Islet of Langerhans (tissue), 1 donor: Measurements from ENCODE around the gene DNM1.

ENCODE experiments used
- FAIRE-seq: peaks from one replicate; lab custom pipeline; 2011; peaks lifted over from hg19 to GRCh38; lab: Jason Lieb, UNC

The DNM1 gene

DNA sequence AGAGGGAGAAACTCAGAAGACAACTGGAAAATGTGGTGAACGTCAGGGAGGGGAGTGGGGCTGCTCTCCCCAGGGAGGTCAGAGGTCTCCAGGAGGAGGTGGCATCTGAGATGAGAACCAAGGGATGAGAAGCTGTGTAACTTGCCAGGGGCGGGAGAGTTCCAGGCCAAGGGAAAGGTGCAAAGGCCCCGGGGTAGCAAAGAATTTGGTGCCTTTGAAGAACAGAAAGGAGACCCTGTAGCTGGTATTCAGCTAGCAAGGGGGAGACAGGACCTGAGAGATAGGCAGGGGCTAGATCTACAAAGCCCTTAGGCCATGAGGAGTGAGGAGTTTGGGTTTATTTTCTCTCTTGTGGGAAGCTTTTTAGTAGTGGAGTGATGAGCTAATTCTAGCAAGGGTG lies 3.3 kb downstream of the DNM1 start:
- FAIRE-seq = no peak

DNA sequence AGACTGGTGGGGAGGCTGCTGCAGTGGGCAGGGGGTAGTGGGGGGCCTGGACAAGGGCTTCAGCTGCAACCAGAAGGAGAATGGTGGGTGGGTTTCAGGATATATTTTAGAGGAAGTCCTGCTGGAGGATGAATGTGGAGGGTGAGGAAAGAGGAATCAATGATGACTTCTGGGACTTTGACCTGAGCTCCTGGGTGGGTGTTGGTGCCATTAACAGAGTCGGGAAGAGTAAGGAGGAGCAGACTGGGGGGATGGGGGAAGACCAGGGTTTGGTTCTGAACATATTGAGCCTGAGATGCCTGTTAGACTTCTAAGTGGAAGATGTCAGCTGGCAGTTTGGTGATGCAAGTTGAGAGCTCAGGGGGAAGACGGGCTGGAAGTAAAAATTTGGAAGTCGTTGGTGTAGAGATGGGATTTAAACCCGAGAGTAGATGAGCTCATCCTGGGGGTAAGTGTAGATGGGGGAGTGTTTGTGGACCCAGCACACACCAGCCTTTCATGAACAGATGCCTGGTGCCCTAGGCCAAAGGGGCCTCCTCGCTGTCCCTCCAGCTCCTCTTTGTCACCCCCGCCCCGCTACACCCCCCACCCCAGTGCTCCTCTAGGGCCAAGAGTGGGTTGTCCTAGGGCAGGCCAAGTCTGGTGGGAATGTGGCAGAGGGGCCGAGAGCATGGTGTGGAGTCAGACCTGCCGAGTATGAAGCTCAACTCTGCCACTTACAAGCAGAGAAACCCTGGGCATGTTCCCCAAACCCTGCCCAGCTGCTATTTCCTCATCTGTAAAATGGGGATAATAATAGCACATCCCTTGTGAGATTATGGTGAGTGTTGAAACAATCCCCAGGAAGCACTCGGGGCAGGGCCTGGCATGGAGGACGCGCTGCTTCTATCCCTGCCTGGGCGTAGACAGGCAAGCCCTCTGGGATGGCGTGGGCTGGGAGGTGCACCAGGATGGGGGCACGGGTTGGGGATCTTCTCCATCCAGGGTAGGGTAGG lies 4.0 kb downstream of the DNM1 start:
- FAIRE-seq = no peak

DNA sequence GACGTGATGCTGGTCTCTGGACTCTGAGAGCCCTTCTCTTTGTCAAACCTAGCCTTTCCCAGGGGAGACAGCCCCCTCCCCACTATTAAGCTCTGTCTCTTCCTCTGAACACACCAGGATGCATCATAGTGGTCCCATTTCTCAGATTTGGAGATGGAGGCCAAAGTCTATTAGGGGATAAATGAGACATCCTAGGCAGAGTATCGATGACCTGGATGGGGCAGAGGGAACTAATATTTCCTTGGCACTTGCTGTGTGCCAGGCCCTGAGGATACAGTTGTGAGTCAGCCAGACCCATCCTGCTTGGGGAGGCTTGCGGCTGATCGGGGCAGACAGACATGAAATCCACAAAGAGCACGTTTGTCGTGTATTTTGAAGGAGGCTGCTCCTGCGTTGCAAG lies 5.2 kb downstream of the DNM1 start:
- FAIRE-seq = no peak

GRCh38 chr9:128208946-128209669 lies 5.9 kb downstream of the DNM1 start:
- no peak for FAIRE-seq

DNA sequence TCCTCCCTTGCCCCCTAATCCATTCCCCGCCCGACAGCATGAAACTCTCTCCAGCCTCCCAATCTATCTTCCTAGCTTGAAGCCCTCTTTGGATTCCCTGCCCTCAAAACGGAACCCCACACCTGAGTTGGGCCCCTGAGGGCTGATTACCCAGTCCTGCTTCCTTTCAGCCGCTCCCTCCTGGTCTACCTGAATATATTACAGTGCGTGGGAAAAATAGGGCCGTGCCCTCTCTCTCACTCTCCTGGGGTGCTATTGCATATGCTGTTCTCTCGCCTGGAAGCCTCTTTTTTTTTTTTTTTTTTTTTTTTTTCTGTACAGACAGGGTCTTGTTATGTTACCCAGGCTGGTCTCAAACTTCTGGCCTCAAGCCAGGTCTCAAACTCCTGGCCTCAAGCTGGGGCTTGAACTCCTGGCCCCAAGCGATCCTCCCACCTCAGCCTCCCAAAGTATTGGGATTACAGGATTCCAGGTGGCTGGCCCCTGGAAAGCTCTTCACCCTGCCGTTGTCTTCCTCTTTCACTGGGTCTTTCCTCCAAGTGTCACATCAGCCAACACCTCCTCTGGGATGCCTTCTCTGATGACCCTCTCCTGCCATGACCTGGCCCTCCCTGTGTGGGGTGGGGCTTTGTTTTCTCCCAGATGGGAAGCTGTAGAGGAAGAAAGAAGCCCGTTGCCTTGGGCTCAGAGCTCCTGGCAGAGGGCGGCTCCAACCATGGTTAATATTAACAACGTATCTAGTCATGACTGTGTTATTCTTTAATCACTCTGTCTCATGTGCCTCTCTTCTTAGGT lies 8.2 kb downstream of the DNM1 start:
- no peak for FAIRE-seq

DNA sequence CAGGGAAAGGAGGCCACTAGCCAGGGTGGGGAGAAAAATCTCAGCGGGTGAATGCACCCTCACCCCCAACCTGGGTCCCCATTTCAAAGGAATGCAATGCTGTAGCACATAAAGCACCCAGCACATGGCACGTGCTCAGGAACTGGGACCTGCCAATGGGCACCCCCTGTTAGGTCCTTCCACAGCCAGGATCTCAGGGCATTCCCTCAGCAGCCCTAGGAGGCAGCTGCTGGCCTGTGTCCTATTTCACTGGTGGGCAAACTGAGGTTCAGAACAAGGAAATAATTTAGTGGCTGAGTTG lies 8.8 kb downstream of the DNM1 start:
- no peak for FAIRE-seq

DNA sequence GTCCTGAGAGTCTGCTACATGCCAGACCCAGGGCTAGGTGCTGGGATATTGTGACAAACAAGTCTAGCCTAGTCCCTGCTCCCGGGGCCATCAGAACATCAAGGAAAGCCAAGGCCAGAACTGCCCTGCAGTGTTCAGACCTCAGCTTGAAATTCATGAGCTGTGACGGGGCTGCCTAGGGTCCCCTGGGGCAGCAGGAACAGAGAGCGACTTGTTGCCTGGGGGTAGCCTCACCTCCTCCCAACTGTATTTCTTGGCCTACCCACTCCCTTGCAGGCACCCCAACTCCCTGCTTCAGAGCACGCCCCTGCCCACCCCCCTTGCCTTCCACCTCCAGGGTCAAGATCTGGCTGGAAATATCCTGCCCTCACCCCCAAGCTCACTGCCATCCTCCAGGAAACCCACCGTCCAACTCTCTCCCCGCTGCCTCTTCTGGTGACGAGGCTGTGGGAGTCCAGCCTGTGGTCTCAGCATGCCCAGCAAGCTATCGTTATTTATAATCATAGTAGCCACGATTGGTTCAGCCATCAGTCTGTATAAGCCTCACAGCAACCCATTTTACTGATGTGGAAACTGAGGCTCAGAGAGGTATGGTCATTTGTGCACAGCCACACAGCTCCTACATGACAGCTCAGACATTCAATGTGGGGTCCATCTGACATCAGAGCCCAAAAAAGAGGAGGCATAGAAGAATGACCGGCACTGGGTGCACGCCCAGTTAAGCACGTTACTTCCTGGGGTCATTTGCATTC lies 10.7 kb downstream of the DNM1 start:
- FAIRE-seq = no peak

GRCh38 chr9:128214571-128215490 lies 11.7 kb downstream of the DNM1 start:
- FAIRE-seq = no peak

DNA sequence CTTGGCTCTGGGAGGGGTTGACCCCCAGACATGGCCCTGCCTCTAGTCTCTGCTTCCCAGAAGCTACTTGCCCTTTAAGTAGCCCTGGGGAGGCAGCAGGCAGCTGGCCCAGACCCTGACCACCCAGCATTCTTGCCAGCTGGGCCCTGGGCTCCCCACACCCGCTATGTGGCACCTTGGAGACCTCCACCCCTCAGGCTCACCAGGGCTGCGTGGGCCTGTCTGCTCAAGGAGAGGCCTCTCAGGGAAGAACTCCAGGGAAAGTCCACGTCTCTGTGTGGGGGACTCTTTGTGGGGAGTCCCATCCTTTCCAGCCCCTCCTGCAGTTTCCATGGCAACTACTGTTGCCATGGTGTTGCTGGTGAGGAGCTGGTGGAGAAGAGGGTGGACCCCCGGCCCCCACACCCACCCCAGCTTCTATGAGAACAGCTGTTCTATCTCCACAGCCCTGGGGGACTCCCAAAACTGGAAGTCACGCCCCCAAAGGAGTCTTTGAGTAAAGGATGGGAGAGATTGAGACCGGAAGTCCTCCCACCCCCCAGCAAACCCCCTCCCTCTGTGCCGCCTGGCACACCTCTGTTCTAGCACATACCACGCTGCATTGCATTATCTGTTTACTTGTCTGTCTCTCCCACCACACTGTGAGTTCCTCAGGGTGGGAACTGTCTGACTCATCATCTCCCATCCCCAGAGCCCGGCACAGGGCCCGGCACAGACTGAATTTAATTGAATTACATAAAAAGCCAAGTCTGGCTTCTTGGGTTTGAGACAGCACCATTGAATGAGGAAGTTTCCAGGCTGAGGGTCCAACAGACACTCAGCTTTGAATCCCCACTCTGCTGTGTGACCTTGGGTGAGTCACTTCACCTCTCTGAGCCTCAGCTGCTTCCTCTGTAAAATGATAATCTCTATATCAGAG lies 12.6 kb downstream of the DNM1 start:
- FAIRE-seq = no peak

- FAIRE-seq = no peak
These were observed 13.8 kb downstream of the DNM1 start for GRCh38 chr9:128216781-128217553.

DNA sequence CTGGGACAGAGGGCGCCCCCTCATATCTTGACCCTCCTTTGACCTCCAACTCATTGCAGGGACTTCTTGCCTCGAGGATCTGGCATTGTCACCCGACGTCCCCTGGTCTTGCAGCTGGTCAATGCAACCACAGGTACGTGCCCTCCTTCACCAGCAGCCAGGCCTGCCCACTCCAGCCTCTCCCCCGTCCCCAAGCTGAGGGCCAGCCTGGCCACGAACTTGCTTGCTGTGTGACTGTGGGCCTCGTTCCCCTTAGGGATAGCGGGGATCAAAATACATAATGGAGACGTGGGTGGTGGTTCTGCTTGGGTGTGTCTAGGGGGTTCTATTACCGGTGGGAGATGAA lies 15.0 kb downstream of the DNM1 start:
- no peak for FAIRE-seq

DNA sequence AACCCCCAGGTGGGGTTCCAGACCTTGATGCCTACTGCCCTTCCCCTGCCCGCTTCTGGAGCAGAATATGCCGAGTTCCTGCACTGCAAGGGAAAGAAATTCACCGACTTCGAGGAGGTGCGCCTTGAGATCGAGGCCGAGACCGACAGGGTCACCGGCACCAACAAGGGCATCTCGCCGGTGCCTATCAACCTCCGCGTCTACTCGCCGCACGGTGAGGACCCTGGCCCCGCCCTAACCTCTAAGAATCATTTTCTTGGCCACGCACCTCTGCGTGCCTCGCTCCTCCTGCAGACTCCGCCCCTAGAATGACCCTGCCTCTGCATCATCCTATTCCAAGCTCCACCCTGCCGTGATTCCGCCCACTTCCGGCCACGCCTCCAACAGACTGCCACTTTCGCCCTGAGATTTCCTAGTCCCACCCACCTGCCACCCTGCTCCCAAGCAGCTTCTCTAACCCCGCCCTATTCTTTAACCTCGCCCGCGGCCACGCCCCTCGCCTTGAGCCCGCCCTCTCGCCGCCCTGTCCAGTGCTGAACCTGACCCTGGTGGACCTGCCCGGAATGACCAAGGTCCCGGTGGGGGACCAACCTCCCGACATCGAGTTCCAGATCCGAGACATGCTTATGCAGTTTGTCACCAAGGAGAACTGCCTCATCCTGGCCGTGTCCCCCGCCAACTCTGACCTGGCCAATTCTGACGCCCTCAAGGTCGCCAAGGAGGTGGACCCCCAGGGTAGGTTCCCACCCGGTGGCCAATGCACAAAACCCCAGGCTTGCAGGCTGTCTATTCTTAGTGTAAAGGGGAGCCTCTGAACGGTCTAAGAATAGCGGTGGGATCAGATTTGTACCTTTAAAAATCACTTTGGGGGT lies 15.6 kb downstream of the DNM1 start:
- FAIRE-seq = peak; percentile 13

DNA sequence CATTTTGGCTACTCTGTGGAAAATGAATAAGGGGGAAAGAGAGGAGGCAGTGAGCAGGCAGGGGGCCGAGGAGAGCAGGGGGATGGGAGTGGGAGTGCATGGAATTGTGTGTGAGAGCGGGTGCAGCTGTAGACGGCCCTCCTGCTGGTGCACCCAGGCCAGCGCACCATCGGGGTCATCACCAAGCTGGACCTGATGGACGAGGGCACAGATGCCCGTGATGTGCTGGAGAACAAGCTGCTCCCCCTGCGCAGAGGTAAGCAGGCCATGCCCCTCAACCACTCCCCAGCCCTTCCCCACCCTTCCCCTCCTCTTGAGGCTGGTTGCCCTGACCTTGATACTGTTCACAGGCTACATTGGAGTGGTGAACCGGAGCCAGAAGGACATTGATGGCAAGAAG lies 16.7 kb downstream of the DNM1 start:
- FAIRE-seq = no peak

DNA sequence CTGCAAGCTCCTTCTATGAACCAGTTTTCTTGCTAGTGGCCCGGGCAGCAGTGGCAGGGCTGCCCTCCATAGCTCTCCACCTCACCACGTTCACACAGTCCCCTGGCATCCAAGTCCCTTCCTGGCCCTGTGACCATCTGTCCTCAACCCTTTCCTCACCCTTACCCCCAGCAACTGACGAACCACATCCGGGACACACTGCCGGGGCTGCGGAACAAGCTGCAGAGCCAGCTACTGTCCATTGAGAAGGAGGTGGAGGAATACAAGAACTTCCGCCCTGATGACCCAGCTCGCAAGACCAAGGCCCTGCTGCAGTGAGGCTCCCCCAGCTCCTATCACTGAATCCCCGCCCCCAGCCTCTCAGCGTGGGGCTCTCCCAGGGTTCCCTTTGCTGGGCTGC lies 18.8 kb downstream of the DNM1 start:
- no peak for FAIRE-seq

DNA sequence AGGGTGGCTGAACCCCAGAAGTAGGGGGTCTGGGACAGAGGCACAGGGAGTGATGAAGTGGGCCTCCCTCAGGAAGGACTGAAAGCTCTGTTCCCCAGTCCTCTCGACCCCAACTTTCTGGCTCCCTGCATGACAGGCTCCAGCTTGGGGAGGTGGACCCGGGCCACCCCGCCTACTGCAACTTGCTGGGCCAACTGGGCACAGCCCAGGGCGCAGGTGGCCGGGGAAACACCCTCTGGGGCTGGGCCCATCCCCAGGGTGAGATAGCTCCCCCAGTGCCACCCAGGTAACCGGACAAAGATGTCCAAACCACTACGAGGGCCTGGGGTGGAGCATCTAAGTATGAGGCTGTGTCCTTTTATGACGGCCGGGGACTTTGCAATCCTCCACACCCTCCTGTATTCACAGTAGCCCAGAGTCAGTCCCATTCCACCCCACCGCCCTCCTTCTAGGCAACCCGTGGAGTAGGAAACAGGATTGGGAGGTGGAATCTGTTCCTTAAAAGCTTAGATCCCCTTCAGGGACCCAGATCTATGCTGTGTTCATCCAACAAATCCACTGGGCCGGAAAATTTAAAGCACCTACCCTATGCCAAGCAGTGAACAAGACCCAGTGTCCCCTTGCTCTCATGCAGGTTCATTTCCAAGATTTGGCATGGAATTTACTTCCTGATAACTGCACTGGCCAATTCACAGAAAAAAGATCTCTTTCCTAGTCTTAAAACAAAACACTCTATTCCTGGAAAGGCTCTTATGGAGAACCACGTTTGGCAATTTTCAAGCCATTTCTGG lies 19.9 kb downstream of the DNM1 start:
- FAIRE-seq = no peak

GRCh38 chr9:128224877-128225276 lies 21.7 kb downstream of the DNM1 start:
- no peak for FAIRE-seq

DNA sequence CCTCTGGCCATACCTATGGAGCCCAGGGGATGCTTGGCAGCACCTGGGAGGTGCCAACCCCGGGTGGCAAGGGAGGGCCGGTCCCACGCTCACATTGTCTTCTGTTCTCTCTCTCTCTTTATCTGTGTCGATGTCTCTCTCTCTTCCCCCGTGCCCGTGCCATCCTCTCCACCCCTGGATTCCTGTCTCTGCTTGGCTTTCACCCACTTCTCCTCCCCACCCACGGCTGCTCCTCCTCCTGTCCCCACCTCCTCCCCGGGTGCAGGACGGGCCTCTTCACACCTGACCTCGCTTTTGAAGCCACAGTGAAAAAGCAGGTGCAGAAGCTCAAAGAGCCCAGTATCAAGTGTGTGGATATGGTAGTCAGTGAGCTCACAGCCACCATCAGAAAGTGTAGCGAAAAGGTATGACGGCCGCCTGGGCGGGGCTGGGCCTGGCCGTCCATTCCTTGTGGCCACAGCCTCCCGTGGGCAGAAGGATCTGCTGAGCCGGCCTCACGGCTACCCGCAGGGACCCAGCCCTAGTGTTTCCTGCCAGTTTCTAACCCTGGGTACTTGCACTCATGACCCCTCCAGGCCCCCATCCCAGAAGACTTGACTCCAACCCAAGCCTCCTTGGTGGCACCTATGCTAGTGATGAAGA lies 22.7 kb downstream of the DNM1 start:
- no peak for FAIRE-seq
